ENCODE data around the gene MED29.

DNA sequence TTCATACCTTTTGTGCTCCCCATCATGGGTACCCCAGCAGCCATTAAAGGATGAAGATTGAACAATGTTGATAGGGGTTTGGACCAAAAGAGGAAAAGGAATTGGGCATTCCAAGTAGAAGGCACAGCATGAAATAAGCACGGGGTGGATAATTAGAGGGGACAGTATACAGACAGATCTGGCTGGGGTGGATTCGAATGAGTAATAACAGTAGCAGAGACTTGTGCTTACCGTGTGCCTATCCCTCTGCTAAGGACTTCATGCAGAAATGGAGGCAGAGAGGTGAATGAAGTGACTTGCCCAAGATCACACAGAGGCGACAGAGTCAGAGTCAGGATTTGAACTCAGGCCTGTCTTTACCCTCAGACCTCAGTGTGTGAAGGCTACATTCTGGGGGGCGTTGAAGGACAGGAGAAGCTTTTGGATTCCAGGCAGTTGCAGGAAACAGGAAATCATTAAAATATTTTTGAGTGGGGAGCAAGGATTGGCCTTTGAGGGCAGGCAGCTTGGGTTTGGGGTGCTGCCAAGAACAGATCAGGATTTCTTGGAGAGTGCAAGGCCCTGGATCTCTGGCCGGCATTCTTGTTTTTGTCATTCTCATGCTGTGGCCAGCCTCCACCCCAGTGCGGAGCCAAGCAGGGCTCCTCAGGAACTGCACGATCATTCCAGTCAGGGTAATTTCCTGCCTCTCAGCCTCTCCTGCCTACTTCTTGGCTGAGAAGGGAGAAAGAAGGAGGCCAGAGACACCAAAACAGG, 19.0 kb upstream of the MED29 start:
- TF ChIP-seq, protein P1, sequence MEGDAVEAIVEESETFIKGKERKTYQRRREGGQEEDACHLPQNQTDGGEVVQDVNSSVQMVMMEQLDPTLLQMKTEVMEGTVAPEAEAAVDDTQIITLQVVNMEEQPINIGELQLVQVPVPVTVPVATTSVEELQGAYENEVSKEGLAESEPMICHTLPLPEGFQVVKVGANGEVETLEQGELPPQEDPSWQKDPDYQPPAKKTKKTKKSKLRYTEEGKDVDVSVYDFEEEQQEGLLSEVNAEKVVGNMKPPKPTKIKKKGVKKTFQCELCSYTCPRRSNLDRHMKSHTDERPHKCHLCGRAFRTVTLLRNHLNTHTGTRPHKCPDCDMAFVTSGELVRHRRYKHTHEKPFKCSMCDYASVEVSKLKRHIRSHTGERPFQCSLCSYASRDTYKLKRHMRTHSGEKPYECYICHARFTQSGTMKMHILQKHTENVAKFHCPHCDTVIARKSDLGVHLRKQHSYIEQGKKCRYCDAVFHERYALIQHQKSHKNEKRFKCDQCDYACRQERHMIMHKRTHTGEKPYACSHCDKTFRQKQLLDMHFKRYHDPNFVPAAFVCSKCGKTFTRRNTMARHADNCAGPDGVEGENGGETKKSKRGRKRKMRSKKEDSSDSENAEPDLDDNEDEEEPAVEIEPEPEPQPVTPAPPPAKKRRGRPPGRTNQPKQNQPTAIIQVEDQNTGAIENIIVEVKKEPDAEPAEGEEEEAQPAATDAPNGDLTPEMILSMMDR (IDR thresholded peaks at IDR 0.05): no peak
- TF ChIP-seq POLR2A (IDR thresholded peaks at IDR 0.05): no peak
- TF ChIP-seq POLR2AphosphoS5 (IDR thresholded peaks at IDR 0.05; ENCODE audit: insufficient read depth in 1 of 2, low read depth in 1 of 2): peak; percentile 58 to 66
